ENCODE measurements around the gene ATP5F1D.

GRCh38 chr19:1284293-1284978, 42.9 kb downstream of the ATP5F1D start:
- TF ChIP-seq JUN (CRISPR knock-in tag; IDR thresholded peaks at IDR 0.05) (no peak), FOXK2 (IDR thresholded peaks at IDR 0.05) (no peak), RAD21 (CRISPR knock-in tag; IDR thresholded peaks at IDR 0.05) (no peak; the same call in 1 of the 2 replicates), ZZZ3 (CRISPR knock-in tag; IDR thresholded peaks at IDR 0.05; ENCODE audit: borderline replicate concordance) (no peak), E2F5 (CRISPR knock-in tag; conservative IDR thresholded peaks at IDR 0.05) (no peak), CBFB (CRISPR knock-in tag; IDR thresholded peaks at IDR 0.05) (no peak), CTCF (CRISPR knock-in tag; IDR thresholded peaks at IDR 0.05) (no peak; the same call in 1 of the 2 replicates), SUZ12 (IDR thresholded peaks at IDR 0.05; ENCODE audit: low read depth, low read length) (no peak), ATF6 (CRISPR knock-in tag; conservative IDR thresholded peaks at IDR 0.05) (no peak), REST (IDR thresholded peaks at IDR 0.05; ENCODE audit: borderline replicate concordance in 1 of 2, low read depth in 1 of 2, low read length in 2 of 2) (no peak), POLR2A (IDR thresholded peaks at IDR 0.05; ENCODE audit: insufficient read depth in 1 of 2, low read depth in 2 of 2, low read length in 2 of 2) (peak; percentile 25 to 70; a peak in 3 of 4 replicates)

Data from HepG2 (cell line).